IPS DF 4.7 (cell line): ENCODE measurements around the gene JAZF1.

Source experiments
- DNase-seq: peaks from one replicate; pipeline ENCODE4 v3.0.0-alpha.2; 2013; ENCODE audit warnings: low spot score; ENCODE audit errors: extremely low read depth

The JAZF1 gene

GRCh38 chr7:27840760-27841364, 339.7 kb downstream of the JAZF1 start:
- no peak for DNase-seq

DNA sequence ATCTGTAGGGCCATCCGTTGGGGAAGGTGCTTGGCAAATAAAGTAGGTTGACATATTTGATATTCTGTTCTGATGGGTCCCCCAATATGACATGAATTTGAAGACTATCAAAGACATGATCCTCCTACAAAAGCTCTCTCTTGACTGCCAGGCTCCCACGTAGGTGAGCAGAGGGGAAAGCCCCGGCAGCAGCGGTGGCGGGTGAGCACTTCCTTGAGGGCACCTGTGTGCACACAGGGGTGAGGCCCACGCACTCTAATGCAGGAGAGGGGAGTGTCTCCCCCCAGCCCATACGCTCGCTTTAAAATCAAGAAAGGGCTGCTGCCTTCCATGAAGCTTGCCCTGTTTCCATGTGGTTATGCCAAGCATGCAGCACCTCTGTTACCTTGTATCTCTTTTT, 340.3 kb downstream of the JAZF1 start:
- DNase-seq, result no peak

DNA sequence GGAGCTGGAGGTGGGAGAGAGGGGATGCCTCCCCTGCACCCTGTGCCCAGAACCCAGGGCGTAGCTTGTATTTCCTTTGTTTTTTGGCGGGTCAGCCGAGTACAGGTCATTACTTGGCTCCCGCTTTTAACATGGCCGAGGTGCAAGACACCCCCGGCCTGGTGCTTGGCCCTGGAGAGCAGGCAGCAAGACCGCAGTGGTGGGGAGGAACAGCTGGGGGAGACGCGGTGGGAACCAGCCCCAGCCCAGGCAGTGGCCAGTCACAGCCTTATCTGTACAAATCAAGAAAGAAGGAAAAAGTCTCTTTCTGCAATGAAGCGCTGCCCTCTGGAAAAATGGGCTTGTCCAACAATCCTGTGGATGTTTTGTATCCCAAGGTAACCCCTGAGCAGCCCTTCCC, 341.5 kb downstream of the JAZF1 start:
- no peak for DNase-seq

DNA sequence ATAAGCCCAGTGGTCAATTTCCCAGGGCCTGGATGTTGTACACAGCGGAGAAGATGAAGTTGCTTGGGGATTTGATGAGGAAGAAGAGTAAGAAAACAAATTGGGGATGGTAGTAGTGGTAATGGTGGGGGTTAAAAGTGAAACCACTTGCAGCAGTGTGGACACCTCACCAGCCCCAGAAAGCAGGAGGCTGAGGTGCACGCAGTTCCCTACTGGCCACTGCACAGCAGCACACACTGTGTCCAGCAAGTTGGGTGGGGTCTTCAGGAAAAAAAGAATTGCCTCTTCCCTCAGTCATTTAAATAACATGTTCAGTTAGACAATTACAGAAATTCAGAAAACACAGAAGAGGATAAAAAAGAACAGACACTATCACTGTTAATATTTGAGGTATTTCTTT, 344.1 kb downstream of the JAZF1 start:
- DNase-seq, result no peak

- no peak for DNase-seq
Measured at GRCh38 chr7:27835376-27835775, 345.2 kb downstream of the JAZF1 start.

GRCh38 chr7:27834179-27834921, 346.2 kb downstream of the JAZF1 start:
- no peak for DNase-seq

GRCh38 chr7:27826357-27826756, 354.2 kb downstream of the JAZF1 start:
- DNase-seq, result no peak

- DNase-seq, result no peak
Measured at GRCh38 chr7:27825891-27826290, 354.7 kb downstream of the JAZF1 start.

DNA sequence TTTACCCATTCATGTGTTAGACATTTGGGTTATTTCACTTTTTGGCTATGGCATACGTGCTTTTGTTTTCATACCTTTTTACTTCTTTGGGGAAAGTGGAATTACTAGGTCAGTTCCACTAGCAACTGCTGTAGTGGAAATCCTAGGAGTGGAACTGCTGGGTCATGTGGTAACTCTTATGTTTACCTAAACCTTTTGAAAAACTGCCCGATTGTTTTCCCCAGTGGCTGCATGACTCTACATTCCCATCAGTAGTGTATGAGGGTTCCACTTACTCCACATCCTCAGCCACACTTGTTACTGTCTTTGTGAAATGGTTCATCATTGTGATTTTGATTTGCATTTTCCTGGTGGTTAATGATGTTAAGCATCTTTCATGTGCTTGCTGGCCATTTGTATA, 358.4 kb downstream of the JAZF1 start:
- no peak for DNase-seq

- no peak for DNase-seq
Measured at GRCh38 chr7:27812706-27813105, 367.9 kb downstream of the JAZF1 start.

DNA sequence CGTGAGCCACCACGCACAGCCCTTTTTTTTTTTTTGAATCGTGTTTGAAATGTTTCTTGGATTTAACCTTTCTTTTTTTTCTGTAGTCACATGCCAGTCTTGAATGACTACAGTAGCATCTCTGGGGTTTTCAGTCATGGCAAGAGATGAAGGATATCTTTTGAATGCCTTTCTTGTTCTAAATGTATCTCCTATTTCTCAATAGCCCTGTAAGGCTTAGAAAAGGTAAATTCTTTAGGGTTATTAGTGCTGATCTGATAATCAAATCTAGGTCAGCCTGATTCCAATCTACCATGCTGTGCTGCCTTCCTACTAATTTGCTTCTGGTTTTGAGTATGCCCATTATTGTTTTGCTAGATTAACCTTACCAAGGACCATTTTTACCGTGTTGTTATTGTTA, 370.4 kb downstream of the JAZF1 start:
- DNase-seq, result no peak

DNA sequence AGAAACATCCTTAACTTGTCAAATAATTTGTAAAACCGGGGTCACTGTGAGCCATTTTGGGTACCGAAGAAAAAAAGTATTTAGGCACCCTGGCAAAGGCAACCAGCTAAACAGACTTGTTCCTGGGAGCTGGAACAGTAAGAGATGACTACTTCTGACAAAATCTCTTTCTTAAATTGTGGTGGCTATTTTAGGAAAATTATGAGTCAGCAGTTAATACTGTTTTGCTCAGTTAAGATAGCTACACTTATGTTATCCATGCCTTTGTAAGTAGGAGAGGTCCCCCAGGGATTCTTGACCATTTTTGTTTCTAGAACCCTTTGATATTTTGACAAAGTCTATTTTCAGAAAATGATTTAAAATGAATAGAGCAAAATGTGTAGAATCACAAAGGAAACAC, 372.0 kb downstream of the JAZF1 start:
- no peak for DNase-seq

- DNase-seq, result no peak
Measured at GRCh38 chr7:27804139-27804538, 376.5 kb downstream of the JAZF1 start.

DNA sequence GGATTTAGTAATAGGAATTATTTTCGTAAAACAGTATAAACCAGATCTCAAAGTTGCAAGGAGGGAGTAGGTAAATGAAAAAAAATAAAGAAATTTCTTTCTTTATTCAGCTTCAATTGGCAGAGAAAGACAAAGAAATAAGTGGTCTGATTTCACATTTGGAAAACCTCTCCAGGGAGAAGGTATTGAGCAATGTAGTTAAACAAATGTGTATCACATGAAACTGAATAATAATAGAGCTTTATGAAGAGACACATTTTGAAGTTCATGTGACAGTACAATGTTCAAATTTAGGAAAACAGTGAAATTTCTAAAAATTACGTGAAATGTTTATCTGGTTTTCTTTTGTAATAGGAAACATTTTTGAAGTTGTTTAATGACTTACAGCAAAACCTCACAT, 377.6 kb downstream of the JAZF1 start:
- DNase-seq, result no peak

DNA sequence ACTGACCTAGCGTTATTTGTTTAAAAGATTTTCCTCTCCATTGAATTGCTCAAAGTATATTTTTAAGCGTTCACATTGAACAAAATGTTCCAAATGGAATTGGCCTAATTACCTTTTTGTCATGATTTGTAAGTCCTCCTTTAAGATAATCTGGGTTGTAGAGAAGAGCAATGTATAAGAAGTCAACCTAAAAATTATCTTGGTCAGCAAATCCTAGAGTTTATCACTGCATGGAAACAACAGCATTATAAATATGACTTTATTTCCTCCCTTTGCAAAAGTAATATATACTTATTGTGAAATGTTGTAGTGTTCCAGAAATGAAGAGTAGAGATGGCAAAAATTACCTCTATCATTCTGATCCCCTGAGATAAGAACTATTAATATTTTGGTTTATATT, 381.4 kb downstream of the JAZF1 start:
- DNase-seq, result no peak

DNA sequence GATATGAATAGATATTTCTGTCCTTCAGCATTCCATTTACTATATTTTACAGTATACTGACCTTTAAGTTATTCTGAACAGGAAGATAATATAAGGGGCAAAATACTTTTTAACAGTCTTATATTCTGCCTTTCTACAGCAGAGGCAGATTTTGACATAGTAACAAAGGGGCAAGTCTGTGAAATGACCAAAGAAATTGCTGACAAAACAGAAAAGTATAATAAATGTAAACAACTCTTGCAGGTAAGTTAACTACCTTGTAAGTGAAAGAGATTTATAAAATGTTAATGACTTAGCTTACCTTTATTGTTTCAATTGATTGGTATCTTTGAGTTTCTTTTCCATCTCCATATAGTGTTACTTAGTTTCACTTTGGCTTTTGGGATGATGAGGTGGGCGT, 384.6 kb downstream of the JAZF1 start:
- no peak for DNase-seq

DNA sequence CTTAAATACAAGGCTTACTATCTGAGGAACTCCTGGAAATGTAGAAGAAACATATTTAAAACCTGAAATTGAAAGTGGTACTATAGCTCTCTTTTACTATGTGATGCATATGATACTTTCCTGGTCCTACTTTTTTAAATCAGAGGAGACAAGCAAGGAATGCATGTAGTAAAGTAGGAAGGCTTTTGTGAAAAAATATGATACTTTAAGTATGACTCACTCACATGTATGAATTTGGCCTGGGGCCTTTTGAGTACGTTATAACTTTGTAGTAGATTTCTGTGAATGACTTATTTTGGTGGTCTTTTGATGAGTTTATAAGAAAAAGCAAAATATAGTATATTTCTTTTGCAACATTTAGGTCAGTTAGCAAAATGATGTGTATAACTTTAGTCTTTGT, 386.8 kb downstream of the JAZF1 start:
- DNase-seq, result no peak

GRCh38 chr7:27788437-27788836, 392.2 kb downstream of the JAZF1 start:
- DNase-seq, result no peak

GRCh38 chr7:27784399-27785053, 396.1 kb downstream of the JAZF1 start:
- DNase-seq, result no peak

DNA sequence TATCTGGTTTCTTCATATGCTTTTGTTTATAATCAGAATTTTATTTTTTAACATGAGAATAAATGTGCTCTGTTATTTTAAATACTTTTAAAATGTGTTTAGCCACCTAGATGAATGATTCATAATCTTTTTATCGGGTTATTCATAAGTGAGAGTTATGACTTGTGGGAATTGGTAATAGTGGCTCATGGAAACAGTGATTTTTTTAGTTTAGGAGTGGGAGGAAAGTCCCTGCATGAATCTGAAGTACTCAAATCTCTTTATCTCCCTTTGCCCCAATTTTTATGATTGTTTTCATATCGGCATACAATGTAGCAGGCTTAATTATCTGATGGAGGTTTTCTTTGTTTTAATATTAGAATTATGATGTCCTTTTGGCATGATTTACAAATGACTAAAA, 397.7 kb downstream of the JAZF1 start:
- no peak for DNase-seq

DNA sequence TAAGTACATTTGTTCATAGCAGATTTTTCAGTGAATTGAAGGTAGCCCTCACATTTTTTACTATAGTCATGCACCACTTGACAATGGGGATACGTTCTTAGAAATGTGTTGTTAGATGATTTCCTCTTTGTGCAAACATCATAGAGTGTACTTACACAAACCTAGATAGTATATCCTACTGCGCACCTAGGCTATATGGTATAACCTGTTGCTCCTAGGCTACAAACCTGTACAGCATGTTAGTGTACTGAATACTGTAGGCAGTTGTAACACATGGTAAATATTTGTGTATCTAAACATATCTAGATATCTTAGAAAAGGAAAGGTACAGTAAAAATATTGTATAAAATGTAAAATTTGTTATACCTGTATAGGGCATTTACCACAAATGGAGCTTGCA, 399.4 kb downstream of the JAZF1 start:
- no peak for DNase-seq
